Measurements from ENCODE around the gene DOCK11. TPM values are rescaled to one million over a fixed set of nuclear protein-coding genes. Genes with fewer than 3 reads are reported as not detected.
A peak's percentile ranks its signal among the peaks of the same experiment; 100 is the strongest.
"Not testable (repeated sequence)": the region's sequence is repeated elsewhere in the genome, so short reads cannot be mapped to it uniquely, and the experiment has no call there.

DOCK11 gene
- polyA plus RNA-seq, 1 of the 3 experiments (the other 2 are of a cell fraction) = 34.8 TPM

- CTCF ChIA-PET = no interaction called here
- Histone ChIP-seq H4K20me1 (ENCODE audit: insufficient read depth) (no peaks in the 10 kb centered on the region), H3K27ac (ENCODE audit: low read depth in 2 of 2, low read length in 1 of 2) (no peak overlapping the region)
These were observed 11.3 kb upstream of the DOCK11 start for GRCh38 chrX:118484216-118484903.

GRCh38 chrX:118486693-118487092 lies 8.9 kb upstream of the DOCK11 start:
- H3K27me3 ChIP-seq (ENCODE audit: insufficient read depth); H3K4me1 ChIP-seq (ENCODE audit: control insufficient read depth in 1 of 2, insufficient read depth in 2 of 2, low read depth in 1 of 2, low read length in 1 of 2); H3K4me2 ChIP-seq; H3K4me3 ChIP-seq (ENCODE audit: low read depth in 2 of 2, low read length in 1 of 2); H3F3A ChIP-seq (replicated peaks; ENCODE audit: insufficient read depth); H3K36me3 ChIP-seq (replicated peaks in 1 of 2; ENCODE audit: control insufficient read depth in 1 of 2, insufficient read depth in 2 of 2, low read length in 1 of 2); DNase-seq; POLR2A ChIA-PET; H4K20me1 ChIP-seq (ENCODE audit: insufficient read depth); H2AFZ ChIP-seq (ENCODE audit: low read depth); H3K9me3 ChIP-seq; H3K9me2 ChIP-seq; H3K27ac ChIP-seq (ENCODE audit: low read depth in 2 of 2, low read length in 1 of 2); H3K79me2 ChIP-seq (ENCODE audit: insufficient read depth); H3K9ac ChIP-seq: not testable (repeated sequence)
- CTCF ChIA-PET = interaction anchor here (1.2 kb wide), 1 partner anchor 115 kb away, joined by 3 read pairs; no protein-coding TSS in a partner anchor
- WGBS (ENCODE audit: low lambda C conversion rate) = 50% methylated on average over 1 of the region's 1 CpG

More at GRCh38 chrX:118484216-118484903, 11.3 kb upstream of the DOCK11 start:
- WGBS (ENCODE audit: low lambda C conversion rate) = 52% methylated on average over 9 of the region's 9 CpGs
- Histone ChIP-seq H3K4me2 (no peak overlapping the region), H3K36me3 (replicated peaks in 1 of 2; ENCODE audit: control insufficient read depth in 1 of 2, insufficient read depth in 2 of 2, low read length in 1 of 2) (no peaks in the 10 kb centered on the region), H3K79me2 (ENCODE audit: insufficient read depth) (no peaks in the 10 kb centered on the region), H3F3A (replicated peaks; ENCODE audit: insufficient read depth) (no peaks in the 10 kb centered on the region), H3K9me3 (no peaks in the 10 kb centered on the region), H3K4me1 (ENCODE audit: control insufficient read depth in 1 of 2, insufficient read depth in 2 of 2, low read depth in 1 of 2, low read length in 1 of 2) (no peaks in the 10 kb centered on the region), H2AFZ (ENCODE audit: low read depth) (0 out of 2 replicates have a peak overlapping the region, but pooled peaks have one; percentile 59), H3K4me3 (ENCODE audit: low read depth in 2 of 2, low read length in 1 of 2) (no peak overlapping the region), H3K9me2 (no peaks in the 10 kb centered on the region), H3K9ac (no peak overlapping the region), H3K27me3 (ENCODE audit: insufficient read depth) (no peaks in the 10 kb centered on the region; the same call in 1 of the 2 replicates)
- no peak for DNase-seq
- TF ChIP-seq USF2 (IDR thresholded peaks at IDR 0.05; ENCODE audit: borderline replicate concordance, low read depth, low read length) = no peak
- no peak for TF ChIP-seq IRF3 (IDR thresholded peaks at IDR 0.05; ENCODE audit: low read depth, low read length)
- no peak for TF ChIP-seq CTCF (IDR thresholded peaks at IDR 0.05)
- POLR2A ChIA-PET = no interaction called here

GRCh38 chrX:118493016-118493415 lies 2.6 kb upstream of the DOCK11 start:
- Histone ChIP-seq H3K36me3 (replicated peaks in 1 of 2; ENCODE audit: control insufficient read depth in 1 of 2, insufficient read depth in 2 of 2, low read length in 1 of 2) (no peaks in the 10 kb centered on the region), H3K9ac (no peak overlapping the region), H2AFZ (ENCODE audit: low read depth) (no peak overlapping the region), H3K9me3 (no peaks in the 10 kb centered on the region), H3F3A (replicated peaks; ENCODE audit: insufficient read depth) (peaks cover 4% of the 10 kb centered on the region), H3K9me2 (no peaks in the 10 kb centered on the region), H3K79me2 (ENCODE audit: insufficient read depth) (peaks cover 15% of the 10 kb centered on the region; the same call in 1 of the 2 replicates), H3K4me1 (ENCODE audit: control insufficient read depth in 1 of 2, insufficient read depth in 2 of 2, low read depth in 1 of 2, low read length in 1 of 2) (peaks cover 0 to 4% of the 10 kb centered on the region in 2 experiments; a peak in 1 of 4 replicates), H3K27ac (ENCODE audit: low read depth in 2 of 2, low read length in 1 of 2) (no peak overlapping the region), H3K4me2 (no peak overlapping the region), H3K27me3 (ENCODE audit: insufficient read depth) (peaks cover 6% of the 10 kb centered on the region; the same call in 1 of the 2 replicates), H4K20me1 (ENCODE audit: insufficient read depth) (no peaks in the 10 kb centered on the region), H3K4me3 (ENCODE audit: low read depth in 2 of 2, low read length in 1 of 2) (no peak overlapping the region)
- CTCF ChIA-PET = no interaction called here
- DNase-seq = no peak
- POLR2A ChIA-PET = no interaction called here
- 53% methylated on average over 3 of the region's 3 CpGs for WGBS (ENCODE audit: low lambda C conversion rate)
- TF ChIP-seq CTCF (IDR thresholded peaks at IDR 0.05) = no peak
- no peak for TF ChIP-seq GATA2 (CRISPR knock-in tag; IDR thresholded peaks at IDR 0.05)
- no peak for TF ChIP-seq USF1 (IDR thresholded peaks at IDR 0.05; ENCODE audit: borderline replicate concordance, low read depth)
- TF ChIP-seq CHD2 (IDR thresholded peaks at IDR 0.05; ENCODE audit: low read length, partially characterized antibody) = no peak
- no peak for TF ChIP-seq MEF2A (IDR thresholded peaks at IDR 0.05; ENCODE audit: borderline replicate concordance, low read depth)
- no peak for TF ChIP-seq PBX3 (IDR thresholded peaks at IDR 0.05)
- TF ChIP-seq RAD21 (IDR thresholded peaks at IDR 0.05; ENCODE audit: low read length) = no peak
- no peak for TF ChIP-seq FOSL2 (IDR thresholded peaks at IDR 0.05; ENCODE audit: borderline replicate concordance, low read depth)
- no peak for TF ChIP-seq TCF12 (IDR thresholded peaks at IDR 0.05)
- TF ChIP-seq FOXJ3 (CRISPR knock-in tag; IDR thresholded peaks at IDR 0.05) = no peak
